Measurements from ENCODE around the gene PIGO.

The PIGO gene

DNA sequence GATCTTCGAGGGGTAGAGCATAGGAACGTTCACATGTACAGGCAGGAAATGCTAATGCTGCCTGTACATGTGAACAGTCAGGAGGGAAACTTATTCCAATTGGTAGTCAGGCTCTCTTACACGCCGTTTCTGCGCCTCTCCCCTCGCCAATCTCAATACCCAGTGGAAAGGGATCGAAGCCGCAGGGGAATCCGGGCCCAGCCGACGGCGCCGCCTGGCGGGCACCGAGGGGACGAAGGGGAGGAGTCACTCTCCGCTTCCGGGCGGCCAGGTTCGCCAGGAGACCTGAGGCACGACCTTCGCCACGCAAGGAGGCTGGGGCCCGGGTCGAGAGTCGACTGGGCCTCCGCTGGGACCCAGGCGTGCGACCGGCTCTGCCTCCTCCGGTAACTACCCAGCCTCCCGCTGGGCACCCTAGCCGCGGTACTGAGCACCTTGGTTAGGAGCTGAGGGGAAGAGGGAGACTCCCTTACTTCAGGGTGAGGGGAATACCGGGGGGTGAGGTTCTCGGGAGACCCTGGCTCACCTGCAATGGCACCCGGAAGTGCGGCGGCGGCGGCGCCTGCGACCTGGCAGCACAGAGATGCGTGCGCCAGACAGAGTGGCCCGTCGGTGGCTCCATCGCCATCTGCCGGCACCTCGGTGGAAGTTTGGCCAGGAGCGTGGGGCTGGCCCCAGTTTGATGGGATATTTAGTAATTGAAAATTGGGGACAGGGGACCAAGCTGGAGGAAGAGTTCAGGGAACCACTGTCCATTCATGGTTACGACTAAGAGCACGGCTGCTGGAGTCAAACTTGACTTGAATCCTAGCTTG is at the start of gene PIGO:
Gene PIGO (minus strand): TSS at position 557 of the 815 bp plus-strand sequence. CDS start 1,026 bp downstream, outside the sequence.
- Histone ChIP-seq H3K4me1 (ENCODE audit: control insufficient read depth, insufficient read depth, low read length) (no peaks in the 10 kb centered on the region), H3K27me3 (ENCODE audit: control insufficient read depth, insufficient read depth, low read length) (no peaks in the 10 kb centered on the region), H3K36me3 (ENCODE audit: control insufficient read depth, insufficient read depth, low read length) (peaks cover 19% of the 10 kb centered on the region), H3K27ac (ENCODE audit: low read length) (no peak within 1 kb of the TSS), H3K4me3 (ENCODE audit: low read length) (peak within 1 kb of the TSS; percentile 84), H3K9me3 (ENCODE audit: control insufficient read depth, insufficient read depth, low read length) (no peaks in the 10 kb centered on the region)
- no peak for DNase-seq (ENCODE audit: low read depth, low spot score)
- no CpG with 5 or more reads among the region's 53 CpGs for WGBS (ENCODE audit: insufficient coverage, insufficient read length)

DNA sequence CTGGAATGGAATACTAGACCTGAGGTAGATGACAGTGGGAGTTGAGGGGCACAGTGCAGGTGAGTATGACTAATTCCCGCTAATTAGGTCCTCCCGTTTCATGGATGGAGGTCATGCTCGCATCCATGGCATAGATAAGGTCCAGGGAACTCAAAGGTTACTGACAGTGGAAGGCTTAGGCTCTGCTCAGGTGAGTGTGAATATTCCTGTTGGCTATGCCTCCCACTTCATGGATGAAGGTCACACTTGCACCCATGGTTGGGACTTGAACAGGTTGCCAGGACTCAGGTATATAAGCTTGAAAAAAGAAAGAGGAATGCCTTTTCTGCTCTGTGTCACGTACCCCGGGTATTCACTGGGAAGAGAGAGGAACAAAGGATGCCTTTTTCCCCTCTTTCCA is 45.6 kb upstream of the PIGO start:
- no peak for DNase-seq (ENCODE audit: low read depth, low spot score)
- Histone ChIP-seq H3K4me1 (ENCODE audit: control insufficient read depth, insufficient read depth, low read length) (no peaks in the 10 kb centered on the region; the same call in 1 of the 2 replicates), H3K36me3 (ENCODE audit: control insufficient read depth, insufficient read depth, low read length) (no peaks in the 10 kb centered on the region; the same call in 1 of the 2 replicates), H3K27me3 (ENCODE audit: control insufficient read depth, insufficient read depth, low read length) (no peaks in the 10 kb centered on the region), H3K9me3 (ENCODE audit: control insufficient read depth, insufficient read depth, low read length) (peaks cover 4% of the 10 kb centered on the region), H3K27ac (ENCODE audit: low read length) (no peak overlapping the region), H3K4me3 (ENCODE audit: low read length) (no peak overlapping the region)
- no CpG with 5 or more reads among the region's 5 CpGs for WGBS (ENCODE audit: insufficient coverage, insufficient read length)

DNA sequence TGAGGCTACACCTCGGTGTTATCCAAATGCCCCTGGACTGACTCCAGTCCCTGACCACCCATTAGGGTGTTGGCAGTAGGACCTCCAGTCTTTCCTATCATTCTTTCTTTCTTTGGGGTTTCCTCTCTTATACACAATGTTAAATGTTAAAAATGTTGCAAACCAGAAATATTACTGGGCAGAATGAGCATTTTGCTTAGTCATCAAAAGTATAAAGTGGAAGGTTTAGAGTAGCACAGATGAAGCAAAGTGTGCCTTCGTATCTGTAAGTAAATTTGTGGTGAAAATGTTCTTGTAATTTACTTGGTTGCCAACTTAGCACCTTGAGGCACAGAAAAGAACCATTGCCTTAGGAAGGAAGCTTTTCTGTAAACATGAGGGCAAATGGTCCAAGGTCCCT is 43.7 kb upstream of the PIGO start:
- Histone ChIP-seq H3K9me3 (ENCODE audit: control insufficient read depth, insufficient read depth, low read length) (peaks cover 4% of the 10 kb centered on the region), H3K27ac (ENCODE audit: low read length) (no peak overlapping the region), H3K4me3 (ENCODE audit: low read length) (no peak overlapping the region), H3K27me3 (ENCODE audit: control insufficient read depth, insufficient read depth, low read length) (no peaks in the 10 kb centered on the region), H3K36me3 (ENCODE audit: control insufficient read depth, insufficient read depth, low read length) (no peaks in the 10 kb centered on the region; the same call in 1 of the 2 replicates), H3K4me1 (ENCODE audit: control insufficient read depth, insufficient read depth, low read length) (no peaks in the 10 kb centered on the region; the same call in 1 of the 2 replicates)
- DNase-seq (ENCODE audit: low read depth, low spot score), result no peak
- WGBS (ENCODE audit: insufficient coverage, insufficient read length), result no CpG with 5 or more reads among the region's 2 CpGs

DNA sequence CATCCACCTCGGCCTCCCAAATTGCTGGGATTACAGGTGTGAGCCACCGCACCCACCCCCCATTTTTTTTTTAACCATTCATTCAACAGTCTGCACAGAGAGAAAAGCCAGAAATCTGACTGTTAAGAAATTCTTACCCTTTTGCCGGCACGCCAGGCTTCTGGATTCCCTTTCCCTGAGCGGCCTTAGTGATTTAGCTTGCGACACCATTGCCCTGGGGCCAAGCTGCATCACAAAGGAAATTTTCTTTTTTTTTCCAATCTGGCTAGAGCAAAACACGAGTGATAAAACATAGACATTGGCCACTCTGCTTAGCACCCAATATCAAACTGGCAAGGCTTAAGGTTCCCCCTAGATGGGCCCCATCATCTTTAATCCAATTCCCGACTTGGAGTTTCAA is 40.5 kb upstream of the PIGO start:
- no peaks in the 10 kb centered on the region; the same call in 1 of the 2 replicates for H3K36me3 ChIP-seq (ENCODE audit: control insufficient read depth, insufficient read depth, low read length)
- no peak overlapping the region for H3K4me3 ChIP-seq (ENCODE audit: low read length)
- no peak overlapping the region for H3K27ac ChIP-seq (ENCODE audit: low read length)
- H3K27me3 ChIP-seq (ENCODE audit: control insufficient read depth, insufficient read depth, low read length), result no peaks in the 10 kb centered on the region
- DNase-seq (ENCODE audit: low read depth, low spot score), result no peak
- H3K4me1 ChIP-seq (ENCODE audit: control insufficient read depth, insufficient read depth, low read length), result no peaks in the 10 kb centered on the region; the same call in 1 of the 2 replicates
- H3K9me3 ChIP-seq (ENCODE audit: control insufficient read depth, insufficient read depth, low read length), result no peaks in the 10 kb centered on the region
- no CpG with 5 or more reads among the region's 8 CpGs for WGBS (ENCODE audit: insufficient coverage, insufficient read length)

DNA sequence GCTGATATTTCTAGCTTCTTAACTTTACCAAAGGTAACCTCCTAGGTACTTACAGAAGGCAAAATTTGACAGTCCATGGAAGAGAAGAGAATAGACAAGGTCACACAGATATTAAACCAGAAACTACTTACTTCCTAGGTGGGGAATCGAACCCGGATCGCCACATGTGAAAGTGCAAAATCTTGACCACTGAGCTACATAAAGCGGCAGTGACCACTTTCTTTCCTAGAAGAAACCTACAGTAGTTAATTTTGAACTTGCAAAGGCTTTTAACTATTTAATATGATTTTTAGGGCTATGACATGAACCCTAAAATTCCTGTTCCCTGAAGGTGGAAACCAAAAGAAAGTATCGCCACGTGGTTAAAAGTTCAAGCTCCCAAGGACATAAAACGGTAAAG is 39.6 kb upstream of the PIGO start:
- no peak for DNase-seq (ENCODE audit: low read depth, low spot score)
- Histone ChIP-seq H3K9me3 (ENCODE audit: control insufficient read depth, insufficient read depth, low read length) (no peaks in the 10 kb centered on the region), H3K36me3 (ENCODE audit: control insufficient read depth, insufficient read depth, low read length) (no peaks in the 10 kb centered on the region), H3K4me3 (ENCODE audit: low read length) (no peak overlapping the region), H3K4me1 (ENCODE audit: control insufficient read depth, insufficient read depth, low read length) (no peaks in the 10 kb centered on the region; the same call in 1 of the 2 replicates), H3K27me3 (ENCODE audit: control insufficient read depth, insufficient read depth, low read length) (no peaks in the 10 kb centered on the region), H3K27ac (ENCODE audit: low read length) (no peak overlapping the region)
- WGBS (ENCODE audit: insufficient coverage, insufficient read length), result no CpG with 5 or more reads among the region's 7 CpGs

DNA sequence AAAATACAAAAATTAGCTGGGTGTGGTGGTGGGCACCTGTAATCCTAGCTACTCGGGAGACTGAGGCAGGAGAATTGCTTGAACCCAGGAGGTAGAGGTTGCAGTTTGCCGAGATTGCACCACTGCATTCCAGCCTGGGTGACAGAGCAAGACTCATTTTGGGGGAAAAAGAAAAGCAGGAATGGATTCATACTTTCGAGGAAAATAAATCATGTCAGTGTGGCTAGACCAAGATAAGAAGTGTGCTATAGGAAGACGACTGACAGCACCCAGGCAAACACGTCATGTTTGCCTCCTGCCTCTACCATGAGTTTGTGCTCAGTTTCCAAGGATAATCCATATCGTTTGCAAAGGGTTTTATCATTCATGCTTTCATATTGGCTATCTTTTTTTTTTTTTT is 38.5 kb upstream of the PIGO start:
- Histone ChIP-seq H3K9me3 (ENCODE audit: control insufficient read depth, insufficient read depth, low read length) (no peaks in the 10 kb centered on the region; the same call in 1 of the 2 replicates), H3K4me1 (ENCODE audit: control insufficient read depth, insufficient read depth, low read length) (no peaks in the 10 kb centered on the region; the same call in 1 of the 2 replicates), H3K4me3 (ENCODE audit: low read length) (no peak overlapping the region), H3K27me3 (ENCODE audit: control insufficient read depth, insufficient read depth, low read length) (no peaks in the 10 kb centered on the region), H3K36me3 (ENCODE audit: control insufficient read depth, insufficient read depth, low read length) (no peaks in the 10 kb centered on the region), H3K27ac (ENCODE audit: low read length) (no peak overlapping the region)
- DNase-seq (ENCODE audit: low read depth, low spot score), result no peak
- no CpG with 5 or more reads among the region's 6 CpGs for WGBS (ENCODE audit: insufficient coverage, insufficient read length)

DNA sequence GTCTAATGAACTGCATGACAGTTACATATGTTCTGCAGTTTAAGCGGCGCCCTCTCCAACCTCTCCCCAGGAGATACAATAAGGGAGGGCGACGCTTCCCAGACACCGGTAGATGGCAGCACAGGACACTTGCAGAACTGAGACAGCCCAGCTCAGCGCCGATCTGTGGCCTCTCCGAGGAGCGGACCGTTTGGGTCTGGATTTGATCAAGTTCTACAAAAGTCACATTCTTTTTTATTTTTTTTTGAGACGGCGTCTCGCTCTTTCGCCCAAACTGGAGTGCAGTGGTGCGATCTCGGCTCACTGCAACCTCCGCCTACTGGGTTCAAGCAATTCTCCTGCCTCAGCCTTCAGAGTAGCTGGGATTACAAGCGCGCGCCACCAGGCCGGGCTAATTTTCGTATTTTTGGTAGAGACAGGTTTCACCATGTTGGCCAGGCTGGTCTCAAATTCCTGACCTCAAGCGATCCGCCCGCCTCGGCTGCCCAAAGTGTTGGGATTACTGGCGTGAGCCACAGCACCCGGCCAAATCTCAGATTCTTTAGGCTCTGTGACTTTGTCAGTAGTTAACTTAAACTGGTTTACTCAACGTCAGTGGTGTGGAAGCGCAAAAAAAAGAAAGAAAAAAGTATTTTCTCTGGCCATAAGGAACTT is 20.6 kb upstream of the PIGO start:
- Histone ChIP-seq H3K4me3 (ENCODE audit: low read length) (peak overlapping the region; percentile 37; the same call in 1 of the 2 replicates), H3K4me1 (ENCODE audit: control insufficient read depth, insufficient read depth, low read length) (peaks cover 6% of the 10 kb centered on the region), H3K9me3 (ENCODE audit: control insufficient read depth, insufficient read depth, low read length) (no peaks in the 10 kb centered on the region), H3K27me3 (ENCODE audit: control insufficient read depth, insufficient read depth, low read length) (no peaks in the 10 kb centered on the region), H3K36me3 (ENCODE audit: control insufficient read depth, insufficient read depth, low read length) (no peaks in the 10 kb centered on the region), H3K27ac (ENCODE audit: low read length) (no peak overlapping the region)
- no peak for DNase-seq (ENCODE audit: low read depth, low spot score)
- no CpG with 5 or more reads among the region's 30 CpGs for WGBS (ENCODE audit: insufficient coverage, insufficient read length)

DNA sequence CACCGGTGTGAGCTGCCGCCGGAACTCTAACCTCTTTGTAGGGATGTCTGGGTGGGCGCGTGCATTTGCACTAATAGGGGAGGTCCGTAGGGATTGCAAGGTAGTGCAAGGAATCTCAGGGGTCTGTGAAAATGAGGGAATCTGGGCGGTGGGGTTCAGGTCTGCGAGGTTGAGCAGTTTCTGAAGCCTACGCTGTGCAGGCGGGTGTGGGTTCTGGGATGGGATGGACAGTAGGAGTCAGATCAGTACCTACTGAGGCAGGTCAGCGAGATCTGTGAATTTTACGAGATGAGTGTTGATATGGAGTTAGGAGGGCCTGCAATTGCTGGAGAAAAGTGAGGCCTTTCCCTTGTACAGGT is 20.1 kb upstream of the PIGO start:
- no peak for DNase-seq (ENCODE audit: low read depth, low spot score)
- Histone ChIP-seq H3K27ac (ENCODE audit: low read length) (no peak overlapping the region), H3K36me3 (ENCODE audit: control insufficient read depth, insufficient read depth, low read length) (no peaks in the 10 kb centered on the region), H3K9me3 (ENCODE audit: control insufficient read depth, insufficient read depth, low read length) (no peaks in the 10 kb centered on the region), H3K27me3 (ENCODE audit: control insufficient read depth, insufficient read depth, low read length) (no peaks in the 10 kb centered on the region), H3K4me3 (ENCODE audit: low read length) (peak overlapping the region; percentile 37; the same call in 1 of the 2 replicates), H3K4me1 (ENCODE audit: control insufficient read depth, insufficient read depth, low read length) (peaks cover 6% of the 10 kb centered on the region)
- no CpG with 5 or more reads among the region's 12 CpGs for WGBS (ENCODE audit: insufficient coverage, insufficient read length)

DNA sequence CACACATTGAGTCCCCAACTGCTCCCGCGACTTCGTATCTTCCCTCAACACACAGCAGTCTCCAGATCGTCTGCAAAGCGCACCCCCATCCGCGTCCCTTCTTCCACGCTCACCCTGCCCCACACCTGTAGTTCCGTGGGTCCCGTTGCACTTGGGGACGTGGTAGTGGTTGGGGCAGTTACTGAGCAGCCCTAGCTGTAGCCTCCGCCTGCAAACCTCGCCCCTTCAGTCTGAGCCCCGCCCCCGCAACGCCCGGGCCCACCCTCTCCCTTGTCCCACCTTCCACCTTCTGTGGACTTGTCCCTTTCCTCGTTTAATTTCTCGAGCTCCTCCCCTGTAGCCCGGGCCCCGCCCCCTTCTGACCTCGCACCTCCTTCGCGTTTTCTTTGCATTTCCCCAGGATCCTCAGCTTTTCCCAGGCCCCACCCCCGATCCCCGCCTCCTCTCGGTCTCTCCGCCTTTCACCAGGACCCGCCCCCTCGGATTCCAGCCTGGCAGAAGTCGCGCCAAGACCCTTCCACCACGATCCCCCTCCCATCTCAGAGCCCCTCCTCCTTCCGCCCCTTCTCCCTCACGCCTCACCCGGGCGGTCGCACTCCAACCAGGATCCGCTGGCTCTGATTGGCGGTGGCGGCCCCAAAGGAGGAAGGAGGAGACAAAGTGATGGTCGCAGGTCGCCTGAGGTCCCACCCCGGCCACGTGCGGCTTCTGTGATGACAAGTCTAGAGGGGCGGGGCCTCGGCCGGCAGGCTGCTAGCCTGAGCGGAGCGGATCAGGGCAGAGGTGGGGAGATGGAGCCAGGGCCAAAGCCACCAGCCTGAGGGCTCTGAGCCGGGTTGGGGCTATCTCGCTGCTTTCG is 19.5 kb upstream of the PIGO start, which contains the start of gene ATOSB:
Gene ATOSB (minus strand): TSS at position 183 of the 859 bp plus-strand sequence. CDS start 7,588 bp downstream, outside the sequence.
- WGBS (ENCODE audit: insufficient coverage, insufficient read length), result no CpG with 5 or more reads among the region's 54 CpGs

More for the DNA sequence above, 19.5 kb upstream of the PIGO start, which contains the start of gene ATOSB:
- Histone ChIP-seq H3K27ac (ENCODE audit: low read length) (no peak within 1 kb of the TSS), H3K27me3 (ENCODE audit: control insufficient read depth, insufficient read depth, low read length) (no peaks in the 10 kb centered on the region), H3K9me3 (ENCODE audit: control insufficient read depth, insufficient read depth, low read length) (no peaks in the 10 kb centered on the region), H3K36me3 (ENCODE audit: control insufficient read depth, insufficient read depth, low read length) (no peaks in the 10 kb centered on the region), H3K4me1 (ENCODE audit: control insufficient read depth, insufficient read depth, low read length) (peaks cover 6% of the 10 kb centered on the region), H3K4me3 (ENCODE audit: low read length) (peak within 1 kb of the TSS; percentile 60; the same call in 1 of the 2 replicates)
- peak; percentile 95 for DNase-seq (ENCODE audit: low read depth, low spot score)
